DOHH2 (cell line): ENCODE data around the gene FBXL17.

Experiments used
- H3F3A ChIP-seq: fragments of 200-600 bp; sonication (generic), shearing (Covaris generic); 2 replicates; pipeline ENCODE4 v1.6.0; 2016; ENCODE audit warnings: antibody characterized with exemption, mild to moderate bottlenecking; ENCODE audit not compliant: control insufficient read depth, insufficient read depth
- H3K27ac ChIP-seq: fragments of 200-600 bp; sonication (generic); 2 replicates; pipeline ENCODE4 v1.5.1; 2014; ENCODE audit warnings: low read depth, mild to moderate bottlenecking, low read length, moderate library complexity
- H3K27me3 ChIP-seq: fragments of 200-600 bp; sonication (generic); 2 replicates; pipeline ENCODE4 v1.6.1; 2014; ENCODE audit warnings: mild to moderate bottlenecking, low read length, mixed read lengths; ENCODE audit not compliant: control insufficient read depth
- H3K36me3 ChIP-seq: fragments of 200-600 bp; sonication (generic); 2 replicates; pipeline ENCODE4 v1.6.1; 2014; ENCODE audit warnings: mild to moderate bottlenecking, low read length, moderate library complexity, mixed read lengths; ENCODE audit not compliant: control insufficient read depth
- H3K4me1 ChIP-seq: fragments of 200-600 bp; sonication (generic); 2 replicates; pipeline ENCODE4 v1.6.1; 2014; ENCODE audit warnings: mild to moderate bottlenecking, low read length, mixed read lengths; ENCODE audit not compliant: control insufficient read depth
- H3K4me2 ChIP-seq: fragments of 200-600 bp; sonication (generic); 2 replicates; pipeline ENCODE4 v1.6.0; 2014; ENCODE audit warnings: mild to moderate bottlenecking, low read length, moderate library complexity
- H3K4me3 ChIP-seq: fragments of 200-600 bp; sonication (generic); 2 replicates; pipeline ENCODE4 v1.5.1; 2014; ENCODE audit warnings: mild to moderate bottlenecking, low read length, mixed read lengths
- H3K79me2 ChIP-seq: fragments of 200-600 bp; sonication (generic); 2 replicates; pipeline ENCODE4 v1.6.1; 2014; ENCODE audit warnings: mild to moderate bottlenecking, low read length, mixed read lengths; ENCODE audit not compliant: control insufficient read depth
- H3K9me2 ChIP-seq: fragments of 200-600 bp; sonication (generic); replicated peaks from 2 replicates; pipeline ENCODE4 v1.6.1; 2014; ENCODE audit warnings: mild to moderate bottlenecking, low read length, mixed read lengths; ENCODE audit not compliant: control insufficient read depth
- H3K9me3 ChIP-seq: fragments of 200-600 bp; sonication (generic); 2 replicates; pipeline ENCODE4 v1.6.1; 2014; ENCODE audit warnings: antibody characterized with exemption, low read length, mixed read lengths; ENCODE audit not compliant: control insufficient read depth, insufficient read depth
- H4K20me1 ChIP-seq: fragments of 200-600 bp; sonication (generic); 2 replicates; pipeline ENCODE4 v1.6.0; 2014; ENCODE audit warnings: low read depth, mild to moderate bottlenecking, antibody characterized with exemption, low read length, moderate library complexity; ENCODE audit not compliant: control insufficient read depth, insufficient read depth
- CTCF ChIP-seq: fragments of 200-600 bp; sonication (generic); IDR thresholded peaks from one replicate; pipeline ENCODE4 v1.5.1; 2014; ENCODE audit warnings: antibody characterized with exemption, mild to moderate bottlenecking, low read depth, low read length; ENCODE audit not compliant: poor library complexity, severe bottlenecking
- EZH2phosphoT487 ChIP-seq: fragments of 200-600 bp; sonication (generic); IDR thresholded peaks from 2 replicates; pipeline ENCODE4 v1.6.1; 2017; ENCODE audit warnings: borderline replicate concordance, mild to moderate bottlenecking, antibody characterized with exemption, low read length, moderate library complexity, mixed read lengths

Gene FBXL17

GRCh38 chr5:108006791-108007190 lies 375.1 kb downstream of the FBXL17 start:
- Histone ChIP-seq H3K27me3 (no peaks in the 10 kb centered on the region), H3K4me3 (no peak overlapping the region), H3K9me3 (no peaks in the 10 kb centered on the region), H3K27ac (no peak overlapping the region), H3K9me2 (no peaks in the 10 kb centered on the region), H3K4me1 (no peaks in the 10 kb centered on the region), H3K36me3 (no peaks in the 10 kb centered on the region), H3K79me2 (no peaks in the 10 kb centered on the region), H3F3A (no peaks in the 10 kb centered on the region), H4K20me1 (no peaks in the 10 kb centered on the region), H3K4me2 (no peak overlapping the region)
- TF ChIP-seq EZH2phosphoT487, result no peak
- TF ChIP-seq CTCF, result no peak

GRCh38 chr5:108003178-108003577 lies 378.7 kb downstream of the FBXL17 start:
- no peak overlapping the region for H3K4me3 ChIP-seq
- H3K36me3 ChIP-seq, result no peaks in the 10 kb centered on the region
- H3K9me2 ChIP-seq, result no peaks in the 10 kb centered on the region
- no peaks in the 10 kb centered on the region for H3K27me3 ChIP-seq
- H4K20me1 ChIP-seq, result no peaks in the 10 kb centered on the region
- H3K27ac ChIP-seq, result no peak overlapping the region
- H3K9me3 ChIP-seq, result no peaks in the 10 kb centered on the region
- no peaks in the 10 kb centered on the region for H3K79me2 ChIP-seq
- no peak overlapping the region for H3K4me2 ChIP-seq
- no peaks in the 10 kb centered on the region for H3F3A ChIP-seq
- TF ChIP-seq CTCF (no peak), EZH2phosphoT487 (no peak)
- H3K4me1 ChIP-seq, result no peaks in the 10 kb centered on the region

GRCh38 chr5:108001222-108001621 lies 380.7 kb downstream of the FBXL17 start:
- no peaks in the 10 kb centered on the region for H3K9me2 ChIP-seq
- H3K4me1 ChIP-seq, result no peaks in the 10 kb centered on the region
- H3K4me3 ChIP-seq, result no peak overlapping the region
- no peak overlapping the region for H3K27ac ChIP-seq
- H3K9me3 ChIP-seq, result no peaks in the 10 kb centered on the region
- H3K79me2 ChIP-seq, result no peaks in the 10 kb centered on the region
- no peaks in the 10 kb centered on the region for H3K27me3 ChIP-seq
- no peaks in the 10 kb centered on the region for H3F3A ChIP-seq
- no peaks in the 10 kb centered on the region for H4K20me1 ChIP-seq
- TF ChIP-seq EZH2phosphoT487, result no peak
- TF ChIP-seq CTCF, result no peak
- H3K4me2 ChIP-seq, result no peak overlapping the region
- no peaks in the 10 kb centered on the region for H3K36me3 ChIP-seq

- no peak overlapping the region for H3K4me2 ChIP-seq
- H3F3A ChIP-seq, result no peaks in the 10 kb centered on the region
- H3K9me3 ChIP-seq, result no peaks in the 10 kb centered on the region
- H3K4me3 ChIP-seq, result no peak overlapping the region
- no peaks in the 10 kb centered on the region for H3K27me3 ChIP-seq
- no peak overlapping the region for H3K27ac ChIP-seq
- no peaks in the 10 kb centered on the region for H3K4me1 ChIP-seq
- no peaks in the 10 kb centered on the region for H4K20me1 ChIP-seq
- TF ChIP-seq EZH2phosphoT487 (no peak), CTCF (no peak)
- H3K36me3 ChIP-seq, result no peaks in the 10 kb centered on the region
- no peaks in the 10 kb centered on the region for H3K79me2 ChIP-seq
- no peaks in the 10 kb centered on the region for H3K9me2 ChIP-seq
Observed at GRCh38 chr5:107997338-107997980, 384.4 kb downstream of the FBXL17 start.
